Mucosa of gallbladder (tissue), 1 donor: Measurements from ENCODE around the gene MAML2. TPM values are rescaled to one million over a fixed set of nuclear protein-coding genes. Genes with fewer than 3 reads are reported as not detected.
A peak's percentile ranks its signal among the peaks of the same experiment; 100 is the strongest.

ENCODE experiments used
- DNase-seq: peaks from one replicate; pipeline ENCODE4 v3.0.0-alpha.2; 2020; ENCODE audit warnings: low spot score
- total RNA-seq: library from RNA; stranded (reverse); gene quantifications from one replicate; pipeline ENCODE4 v1.2.1, GENCODE V29; 2021
- donor health status: DM: no; HTN: no; CAD: no.

The MAML2 gene
- total RNA-seq, 1 donor from 2014 or later: 14.3 TPM

DNA sequence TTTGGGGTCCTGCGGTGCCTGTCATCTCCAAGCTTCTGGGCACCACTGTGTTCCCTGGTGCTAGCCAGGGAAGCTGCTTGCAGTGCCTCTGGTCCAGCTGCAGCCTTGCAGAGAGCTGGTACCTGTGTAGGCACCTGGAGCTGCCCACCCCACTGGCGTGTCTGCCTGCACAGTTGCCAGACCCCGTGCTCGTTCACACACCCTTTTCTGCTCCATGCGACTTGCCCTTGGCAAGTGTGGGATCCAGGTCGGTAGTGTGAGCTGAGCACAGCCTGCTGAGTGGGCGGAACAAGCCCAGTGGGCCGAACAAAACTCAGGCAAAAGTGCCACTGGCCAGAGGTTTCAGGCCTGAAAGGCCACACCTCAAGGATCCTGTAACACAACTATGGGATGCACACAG is 272.5 kb downstream of the MAML2 start:
- DNase-seq: no peak

DNA sequence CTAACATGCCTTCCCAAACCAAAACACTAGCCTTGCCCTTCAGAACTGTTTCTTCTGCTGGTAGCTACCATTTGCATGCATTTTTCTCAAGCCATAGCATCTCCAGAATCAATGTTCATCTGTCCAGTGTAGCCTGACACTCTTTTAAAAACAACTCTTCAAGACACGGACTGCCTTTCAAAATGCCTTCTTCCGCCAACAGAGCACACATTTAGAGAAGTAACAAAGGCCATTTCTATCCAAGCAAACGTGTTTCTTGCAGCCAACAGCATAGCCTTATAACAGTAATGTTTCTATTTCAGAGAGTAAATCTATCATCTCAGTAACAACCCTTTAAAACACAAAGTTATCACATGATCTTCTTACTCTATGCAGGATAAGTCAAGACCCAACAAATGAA is 275.8 kb downstream of the MAML2 start:
- DNase-seq: no peak

DNA sequence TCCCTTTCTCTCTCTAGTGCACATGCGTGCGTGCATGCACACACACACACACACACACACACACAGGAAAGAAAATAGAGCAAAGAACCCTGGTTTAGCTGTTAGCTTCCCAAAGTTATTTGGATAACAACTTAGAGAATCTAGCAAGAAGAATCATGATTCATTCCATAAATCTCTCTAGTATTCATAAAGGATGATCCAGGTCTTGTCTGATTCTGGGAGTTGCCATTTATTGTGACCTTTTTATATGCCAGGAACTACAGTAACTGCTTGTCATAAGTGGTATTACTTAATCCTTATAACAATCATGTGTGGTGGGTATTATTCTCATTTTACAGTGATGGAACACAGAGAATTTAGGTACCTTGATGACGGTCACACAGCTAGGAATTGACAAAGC is 277.6 kb downstream of the MAML2 start:
- DNase-seq: no peak

- DNase-seq: no peak
Measured at GRCh38 chr11:96063886-96064285, 279.1 kb downstream of the MAML2 start.

DNA sequence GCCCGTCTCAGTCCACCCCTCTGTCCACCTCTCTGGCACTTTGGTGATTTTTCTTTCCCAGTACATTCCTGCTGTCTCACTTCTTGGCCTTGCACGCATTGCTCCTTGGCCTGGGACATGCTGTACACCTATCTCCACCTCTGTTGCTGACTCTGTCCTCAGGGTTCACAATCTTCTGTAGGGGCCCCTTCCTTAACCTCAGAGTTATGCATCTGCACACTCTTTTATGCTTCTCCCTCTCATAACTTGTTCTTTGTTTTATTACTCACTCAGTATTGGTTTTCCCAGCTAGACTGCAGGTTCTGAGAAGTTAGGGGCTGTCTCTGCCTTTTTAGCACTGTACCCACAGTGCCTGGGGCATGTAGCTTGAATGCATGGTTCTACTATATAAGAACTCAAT is 279.9 kb downstream of the MAML2 start:
- DNase-seq: no peak

GRCh38 chr11:96062134-96062533 is 280.9 kb downstream of the MAML2 start:
- no peak for DNase-seq

- no peak for DNase-seq
Measured at GRCh38 chr11:96061730-96062129, 281.3 kb downstream of the MAML2 start.

DNA sequence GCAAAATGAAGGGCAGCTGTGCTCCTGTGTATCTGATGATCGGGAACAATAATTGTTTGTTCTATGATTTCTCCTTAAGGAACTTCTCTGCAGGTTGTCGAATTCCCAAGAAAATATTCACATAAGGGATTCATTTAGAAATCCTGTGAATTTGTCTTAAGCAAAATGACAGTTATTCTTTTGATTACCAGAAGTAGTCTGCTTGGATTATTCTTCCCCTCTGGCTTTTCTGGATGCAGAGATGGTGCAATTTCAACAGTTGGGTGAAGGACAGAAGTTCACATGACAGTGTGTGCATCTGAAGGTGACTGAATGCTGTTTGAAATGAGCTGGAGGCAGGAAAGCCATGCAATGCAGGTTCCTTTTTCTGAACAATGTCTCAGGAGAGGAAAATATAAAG is 281.9 kb downstream of the MAML2 start:
- DNase-seq: no peak

GRCh38 chr11:96057502-96057901 is 285.5 kb downstream of the MAML2 start:
- no peak for DNase-seq

DNA sequence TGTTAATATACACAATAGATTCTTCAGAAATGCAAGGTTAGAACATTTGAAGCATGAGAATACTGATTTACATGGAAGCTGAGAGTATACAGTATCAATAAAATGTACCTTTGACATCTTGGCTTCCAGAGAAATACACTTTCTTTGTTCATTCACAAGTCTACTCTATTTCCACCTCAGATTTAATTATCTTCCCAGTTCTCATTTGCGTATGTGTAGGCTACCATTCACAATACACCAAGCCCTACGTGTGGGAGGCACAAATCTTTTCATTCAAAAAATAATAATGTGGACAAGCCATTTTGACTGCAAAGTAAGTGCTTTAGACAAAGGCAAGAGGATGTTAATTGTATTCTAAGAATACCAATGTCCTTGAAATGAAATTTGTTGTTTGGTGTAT is 286.4 kb downstream of the MAML2 start:
- no peak for DNase-seq

DNA sequence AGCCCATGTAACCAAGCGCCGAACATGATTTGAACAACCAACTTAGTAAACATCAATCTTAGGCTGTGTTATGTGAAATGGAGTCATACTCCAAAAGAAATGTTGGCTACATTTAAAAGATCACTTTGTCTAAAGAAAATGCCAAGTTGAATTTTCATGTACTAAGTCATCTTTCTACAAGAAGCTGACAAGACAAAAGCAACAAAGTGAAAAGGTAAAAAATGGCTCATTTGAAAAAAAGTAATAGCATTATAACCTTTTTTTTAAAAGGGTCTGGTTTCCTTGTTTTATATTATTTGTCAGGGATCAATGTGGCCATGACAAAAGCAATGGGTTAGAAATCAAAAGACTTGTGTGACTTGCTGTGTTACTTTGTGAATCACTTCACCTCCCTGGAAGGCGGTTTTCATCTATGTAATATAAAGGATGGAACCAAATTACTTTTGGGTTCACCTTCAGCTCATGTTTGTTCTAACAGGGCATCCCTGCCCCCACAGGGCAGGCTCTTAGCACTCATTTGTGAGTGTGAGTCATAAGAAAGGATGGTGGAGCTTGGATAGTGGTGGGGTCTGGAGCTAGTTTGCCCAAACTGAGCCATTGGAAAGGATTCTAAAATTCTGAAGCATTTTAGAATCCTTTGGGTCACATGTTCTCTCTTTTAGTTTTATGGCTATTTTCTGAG is 287.1 kb downstream of the MAML2 start:
- no peak for DNase-seq

DNA sequence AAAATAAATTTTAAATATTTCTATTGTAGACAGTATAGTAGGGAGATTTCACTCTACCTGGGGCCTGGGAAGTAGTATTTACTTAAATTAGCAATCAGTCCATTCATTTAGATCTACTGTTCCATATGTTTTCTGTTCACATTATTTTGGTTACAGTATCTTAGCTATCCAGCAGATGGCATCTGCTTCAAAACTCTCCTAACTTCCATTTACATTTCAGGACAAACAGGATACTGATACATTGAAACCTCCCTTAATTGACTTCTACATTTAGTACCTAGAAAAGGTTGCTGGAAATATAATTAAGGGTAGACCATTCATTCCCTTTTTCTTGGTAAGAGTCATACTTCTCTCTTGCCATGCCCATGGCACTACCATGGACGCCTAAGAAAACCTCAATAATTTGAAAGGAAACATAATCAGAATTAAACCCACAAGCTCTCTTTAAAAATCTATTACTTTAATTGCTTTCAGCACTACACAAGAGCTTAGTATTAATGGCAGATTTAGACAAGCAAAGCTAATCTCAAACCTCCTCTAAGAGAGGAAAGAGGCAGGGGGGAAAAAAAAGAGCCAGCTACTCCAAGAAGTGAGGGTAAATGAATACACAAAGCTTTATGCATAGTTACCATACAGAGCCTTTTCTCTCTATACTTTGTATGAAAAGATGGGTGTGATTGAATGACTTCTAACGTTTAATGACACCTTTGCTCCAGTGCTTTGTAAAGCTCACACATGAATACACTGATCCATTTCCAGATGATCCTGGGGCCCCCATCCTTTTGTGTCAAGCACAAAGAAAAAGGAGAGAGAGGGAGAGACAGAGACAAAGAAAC is 287.9 kb downstream of the MAML2 start:
- no peak for DNase-seq

DNA sequence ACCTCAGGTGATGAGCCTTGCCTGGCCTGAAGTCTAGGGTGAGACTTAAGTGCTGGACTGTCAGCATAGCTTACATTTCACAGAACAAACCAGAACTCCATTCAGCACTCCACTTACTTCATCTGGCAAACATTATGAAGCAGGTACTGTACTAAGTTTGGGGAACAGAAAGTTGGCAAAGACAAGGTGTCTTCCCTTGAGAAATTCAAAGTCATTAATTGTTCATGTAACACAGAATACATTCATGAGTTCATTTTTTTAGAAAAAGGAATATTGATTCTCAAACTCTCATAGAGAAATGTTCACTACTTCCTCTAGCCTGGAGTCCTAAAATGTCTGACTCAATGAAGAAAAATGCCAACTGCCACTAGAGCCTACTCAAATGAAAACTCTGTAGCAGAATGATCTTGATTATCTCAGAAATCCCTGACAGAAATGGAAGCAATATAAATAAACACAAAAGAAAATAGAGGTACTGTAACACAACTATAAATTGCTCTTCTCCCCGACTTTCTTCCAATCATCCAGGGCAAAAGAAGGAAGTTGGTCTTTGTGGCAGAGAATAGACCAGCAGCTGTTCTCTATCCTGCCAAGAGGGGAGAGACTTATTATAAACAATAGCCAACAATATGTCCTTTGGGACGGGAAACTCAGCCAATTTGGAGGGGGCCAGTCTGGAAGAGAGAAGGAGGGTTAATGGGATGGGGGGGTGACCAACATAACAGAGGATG is 289.9 kb downstream of the MAML2 start:
- no peak for DNase-seq

GRCh38 chr11:96051820-96052219 is 291.2 kb downstream of the MAML2 start:
- DNase-seq: no peak

DNA sequence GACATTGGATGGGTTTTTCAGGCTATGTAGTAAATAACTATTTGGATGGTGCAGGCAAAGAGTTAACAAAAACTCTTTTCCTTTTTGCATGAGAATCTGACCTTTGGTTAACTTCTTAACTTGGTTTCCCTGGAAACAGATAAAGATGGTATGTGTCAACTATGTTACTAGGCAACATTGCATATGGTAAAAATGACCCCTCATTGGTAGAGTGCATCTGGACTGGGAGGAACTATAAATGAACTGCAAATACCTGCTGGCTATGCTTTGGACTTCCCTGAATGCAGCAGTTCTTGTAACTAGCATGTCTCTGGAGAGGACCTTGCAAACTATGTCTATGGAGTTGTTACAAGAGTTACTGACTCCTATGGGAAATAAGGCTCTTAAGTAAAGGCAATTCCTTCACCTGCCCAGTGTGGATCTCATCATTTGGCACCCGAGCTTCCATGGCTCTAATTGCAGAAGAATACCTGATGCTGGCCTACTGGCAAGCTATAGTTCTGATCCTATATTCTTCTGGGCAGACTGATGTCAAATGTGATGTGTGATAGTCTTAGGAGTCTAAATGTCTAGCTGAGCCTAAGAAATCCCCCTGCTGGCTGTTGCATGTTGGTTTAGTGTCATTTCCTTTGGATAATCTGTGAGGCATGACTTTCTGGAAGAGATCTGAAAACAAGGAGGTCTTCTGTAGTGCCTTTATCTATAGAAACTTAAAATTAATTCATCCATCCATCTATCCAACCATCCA is 292.4 kb downstream of the MAML2 start:
- DNase-seq: no peak

- no peak for DNase-seq
Measured at GRCh38 chr11:96049426-96049825, 293.6 kb downstream of the MAML2 start.

- DNase-seq: peak; percentile 18
Measured at GRCh38 chr11:96045622-96046456, 297.2 kb downstream of the MAML2 start.

GRCh38 chr11:96044747-96045146 is 298.2 kb downstream of the MAML2 start:
- no peak for DNase-seq

GRCh38 chr11:96044311-96044710 is 298.7 kb downstream of the MAML2 start:
- no peak for DNase-seq

DNA sequence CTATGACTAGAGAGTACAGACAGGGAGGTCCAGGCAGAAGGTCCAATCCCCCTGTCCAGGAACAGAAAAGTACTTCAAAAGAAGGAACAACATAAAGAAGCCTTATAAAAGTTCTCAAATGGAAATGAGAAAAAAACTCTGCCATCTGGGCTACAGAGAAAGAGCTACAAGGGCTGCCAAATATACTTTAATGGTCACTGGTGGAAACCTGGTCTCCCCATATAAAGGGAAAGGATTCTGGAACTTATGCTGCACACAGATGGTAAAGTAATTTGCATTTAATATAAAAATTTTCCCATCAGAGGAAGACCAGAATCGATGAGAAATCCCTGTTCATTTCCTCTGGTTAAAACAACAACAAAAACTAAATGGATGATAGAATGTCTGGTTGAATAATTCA is 299.7 kb downstream of the MAML2 start:
- DNase-seq: no peak

- DNase-seq: no peak
Measured at GRCh38 chr11:96038046-96038445, 304.9 kb downstream of the MAML2 start.
